Measurements from ENCODE around the gene ESYT3. TPM values are rescaled to one million over a fixed set of nuclear protein-coding genes. Genes with fewer than 3 reads are reported as not detected.
"Not testable (repeated sequence)": the region's sequence is repeated elsewhere in the genome, so short reads cannot be mapped to it uniquely, and the experiment has no call there.

Gene ESYT3
- total RNA-seq, 1 experiment from 2014 or later = 0.15 TPM

DNA sequence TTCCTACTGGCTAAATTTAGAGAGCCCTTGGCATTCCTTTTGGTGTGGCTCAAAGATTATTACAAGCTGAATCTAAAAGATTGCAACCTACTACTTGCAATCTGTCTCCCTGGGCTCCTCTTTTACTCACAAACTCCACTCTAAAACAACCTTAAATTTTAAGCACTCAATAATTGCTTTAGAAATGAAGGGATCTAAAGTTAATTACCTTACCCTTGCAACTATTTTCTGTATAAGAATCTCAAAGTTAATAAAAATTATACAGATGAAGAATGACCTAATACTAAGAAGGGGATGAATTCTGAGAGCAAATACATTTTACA lies 60.2 kb downstream of the ESYT3 start:
- no TSS peak for BruUV-seq (replicated peaks)
- CTCF ChIA-PET = no interaction called here

DNA sequence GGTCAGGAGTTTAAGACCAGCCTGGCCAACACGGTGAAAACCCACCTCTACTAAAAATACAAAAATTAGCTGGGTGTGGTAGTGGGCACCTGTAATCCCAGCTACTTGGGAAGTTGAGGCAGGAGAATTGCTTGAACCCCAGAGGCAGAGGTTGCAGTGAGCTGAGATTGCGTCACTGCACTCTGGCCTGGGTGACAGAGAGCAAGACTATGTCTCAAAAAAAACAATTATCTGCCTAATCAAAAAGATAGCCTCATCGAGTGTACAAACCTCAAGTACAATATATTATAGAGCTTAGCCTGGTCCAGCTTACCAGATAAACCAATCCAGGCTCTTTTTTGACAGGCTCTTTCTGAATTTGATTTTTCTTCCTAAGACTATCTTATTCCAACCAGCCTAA lies 61.2 kb downstream of the ESYT3 start:
- H3K4me1 ChIP-seq (ENCODE audit: insufficient read depth, low read length, poor library complexity, severe bottlenecking); H3K4me3 ChIP-seq (ENCODE audit: low read depth, low read length, poor library complexity, severe bottlenecking); H3K36me3 ChIP-seq (ENCODE audit: insufficient read depth, low read length, poor library complexity, severe bottlenecking); intact Hi-C loops (cut with micrococcal nuclease; ENCODE audit: unreplicated experiment); H3K27me3 ChIP-seq (replicated peaks; ENCODE audit: insufficient read depth, low read depth, low read length, poor library complexity); H3K27ac ChIP-seq (ENCODE audit: low read depth, low read length, poor library complexity, severe bottlenecking); BruUV-seq (replicated peaks); DNase-seq (ENCODE audit: low spot score); H3K9me3 ChIP-seq (ENCODE audit: low read depth, low read length, poor library complexity, severe bottlenecking); POLR2A ChIA-PET (ENCODE audit: low non-redundant PET); CTCF ChIA-PET: not testable (repeated sequence)

More for the DNA sequence above, 60.2 kb downstream of the ESYT3 start:
- H3K27ac ChIP-seq (ENCODE audit: low read depth, low read length, poor library complexity, severe bottlenecking) = no peak overlapping the region
- intact Hi-C loops (cut with micrococcal nuclease; ENCODE audit: unreplicated experiment) = no loop called here
- no peak overlapping the region for H3K4me3 ChIP-seq (ENCODE audit: low read depth, low read length, poor library complexity, severe bottlenecking)
- no peak for DNase-seq (ENCODE audit: low spot score)
- H3K36me3 ChIP-seq (ENCODE audit: insufficient read depth, low read length, poor library complexity, severe bottlenecking) = no peaks in the 10 kb centered on the region
- POLR2A ChIA-PET (ENCODE audit: low non-redundant PET) = no interaction called here
- no peaks in the 10 kb centered on the region for H3K9me3 ChIP-seq (ENCODE audit: low read depth, low read length, poor library complexity, severe bottlenecking)
- TF ChIP-seq, protein P1, sequence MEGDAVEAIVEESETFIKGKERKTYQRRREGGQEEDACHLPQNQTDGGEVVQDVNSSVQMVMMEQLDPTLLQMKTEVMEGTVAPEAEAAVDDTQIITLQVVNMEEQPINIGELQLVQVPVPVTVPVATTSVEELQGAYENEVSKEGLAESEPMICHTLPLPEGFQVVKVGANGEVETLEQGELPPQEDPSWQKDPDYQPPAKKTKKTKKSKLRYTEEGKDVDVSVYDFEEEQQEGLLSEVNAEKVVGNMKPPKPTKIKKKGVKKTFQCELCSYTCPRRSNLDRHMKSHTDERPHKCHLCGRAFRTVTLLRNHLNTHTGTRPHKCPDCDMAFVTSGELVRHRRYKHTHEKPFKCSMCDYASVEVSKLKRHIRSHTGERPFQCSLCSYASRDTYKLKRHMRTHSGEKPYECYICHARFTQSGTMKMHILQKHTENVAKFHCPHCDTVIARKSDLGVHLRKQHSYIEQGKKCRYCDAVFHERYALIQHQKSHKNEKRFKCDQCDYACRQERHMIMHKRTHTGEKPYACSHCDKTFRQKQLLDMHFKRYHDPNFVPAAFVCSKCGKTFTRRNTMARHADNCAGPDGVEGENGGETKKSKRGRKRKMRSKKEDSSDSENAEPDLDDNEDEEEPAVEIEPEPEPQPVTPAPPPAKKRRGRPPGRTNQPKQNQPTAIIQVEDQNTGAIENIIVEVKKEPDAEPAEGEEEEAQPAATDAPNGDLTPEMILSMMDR (conservative IDR thresholded peaks at IDR 0.05; ENCODE audit: low read depth, low read length) = no peak
- TF ChIP-seq EZH2 (IDR thresholded peaks at IDR 0.05; ENCODE audit: borderline replicate concordance, low read depth, low read length, poor library complexity, severe bottlenecking) = no peak
- H3K4me1 ChIP-seq (ENCODE audit: insufficient read depth, low read length, poor library complexity, severe bottlenecking) = no peaks in the 10 kb centered on the region
- no peaks in the 10 kb centered on the region for H3K27me3 ChIP-seq (replicated peaks; ENCODE audit: insufficient read depth, low read depth, low read length, poor library complexity)

DNA sequence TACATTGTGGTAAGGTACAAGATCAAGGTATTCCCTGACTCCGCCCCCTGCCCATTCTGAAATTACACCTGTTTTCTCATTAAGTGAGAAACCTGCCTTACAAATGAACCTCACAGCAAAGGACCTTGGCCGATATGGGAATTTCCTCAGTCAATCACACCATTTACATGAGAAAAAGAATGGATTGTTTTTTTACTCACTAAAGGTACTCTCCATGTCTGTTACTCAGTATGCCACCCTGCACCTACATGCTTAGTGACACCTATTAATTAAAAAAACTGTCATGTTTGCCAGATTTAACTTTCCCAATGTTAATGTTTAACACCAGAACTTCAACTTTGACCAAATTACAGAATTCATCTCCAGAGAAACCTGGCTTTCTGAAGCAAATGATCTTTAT lies 62.0 kb downstream of the ESYT3 start:
- H3K4me3 ChIP-seq (ENCODE audit: low read depth, low read length, poor library complexity, severe bottlenecking) = no peak overlapping the region
- no peak for TF ChIP-seq EZH2 (IDR thresholded peaks at IDR 0.05; ENCODE audit: borderline replicate concordance, low read depth, low read length, poor library complexity, severe bottlenecking)
- TF ChIP-seq, protein P1 (conservative IDR thresholded peaks at IDR 0.05; ENCODE audit: low read depth, low read length) = no peak
- POLR2A ChIA-PET (ENCODE audit: low non-redundant PET) = no interaction called here
- BruUV-seq (replicated peaks) = no TSS peak
- H3K27me3 ChIP-seq (replicated peaks; ENCODE audit: insufficient read depth, low read depth, low read length, poor library complexity) = no peaks in the 10 kb centered on the region
- no peaks in the 10 kb centered on the region for H3K4me1 ChIP-seq (ENCODE audit: insufficient read depth, low read length, poor library complexity, severe bottlenecking)
- H3K27ac ChIP-seq (ENCODE audit: low read depth, low read length, poor library complexity, severe bottlenecking) = no peak overlapping the region
- DNase-seq (ENCODE audit: low spot score) = no peak
- intact Hi-C loops (cut with micrococcal nuclease; ENCODE audit: unreplicated experiment) = no loop called here
- H3K9me3 ChIP-seq (ENCODE audit: low read depth, low read length, poor library complexity, severe bottlenecking) = no peaks in the 10 kb centered on the region
- CTCF ChIA-PET = no interaction called here
- H3K36me3 ChIP-seq (ENCODE audit: insufficient read depth, low read length, poor library complexity, severe bottlenecking) = no peaks in the 10 kb centered on the region

DNA sequence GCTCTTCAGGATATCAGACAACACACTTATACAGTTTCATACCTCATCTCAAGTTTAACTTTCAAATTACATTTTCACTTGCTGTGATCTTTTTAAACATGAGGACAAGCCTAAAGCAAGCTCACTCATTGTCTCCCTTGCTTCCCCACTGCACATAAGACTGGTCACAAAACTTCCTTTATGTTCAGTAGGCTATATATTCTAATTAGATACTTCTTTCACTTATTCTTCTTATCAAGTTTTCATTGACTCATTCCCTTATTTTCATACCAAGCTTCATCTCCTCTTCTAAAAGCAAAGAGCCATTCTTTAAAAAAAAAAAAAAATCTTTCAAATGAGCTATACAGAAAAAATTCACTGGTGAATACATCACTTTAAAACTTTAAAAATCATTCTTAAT lies 62.6 kb downstream of the ESYT3 start:
- CTCF ChIA-PET = no interaction called here
- Histone ChIP-seq H3K4me1 (ENCODE audit: insufficient read depth, low read length, poor library complexity, severe bottlenecking) (no peaks in the 10 kb centered on the region), H3K27ac (ENCODE audit: low read depth, low read length, poor library complexity, severe bottlenecking) (no peak overlapping the region), H3K4me3 (ENCODE audit: low read depth, low read length, poor library complexity, severe bottlenecking) (no peak overlapping the region), H3K36me3 (ENCODE audit: insufficient read depth, low read length, poor library complexity, severe bottlenecking) (no peaks in the 10 kb centered on the region), H3K9me3 (ENCODE audit: low read depth, low read length, poor library complexity, severe bottlenecking) (no peaks in the 10 kb centered on the region), H3K27me3 (replicated peaks; ENCODE audit: insufficient read depth, low read depth, low read length, poor library complexity) (no peaks in the 10 kb centered on the region)
- no TSS peak for BruUV-seq (replicated peaks)
- no peak for DNase-seq (ENCODE audit: low spot score)
- intact Hi-C loops (cut with micrococcal nuclease; ENCODE audit: unreplicated experiment) = no loop called here
- TF ChIP-seq, protein P1 (conservative IDR thresholded peaks at IDR 0.05; ENCODE audit: low read depth, low read length) = no peak
- no peak for TF ChIP-seq EZH2 (IDR thresholded peaks at IDR 0.05; ENCODE audit: borderline replicate concordance, low read depth, low read length, poor library complexity, severe bottlenecking)
- POLR2A ChIA-PET (ENCODE audit: low non-redundant PET) = no interaction called here

Measured in A673 (cell line).